ENCODE results near the gene FBXO4.

GRCh38 chr5:41932770-41933169 lies 7.7 kb downstream of the FBXO4 start:
- TF ChIP-seq TCF7L2 (IDR thresholded peaks at IDR 0.05; ENCODE audit: borderline replicate concordance, extremely low read depth, insufficient read depth, insufficient read length): no peak
- no peak for TF ChIP-seq CTCF (IDR thresholded peaks at IDR 0.05 in 2 of 3, conservative IDR thresholded peaks at IDR 0.05 in 1 of 3; ENCODE audit: borderline replicate concordance in 1 of 3, insufficient read depth in 1 of 3, low read depth in 2 of 3, low read length in 2 of 3)
